ENCODE measurements around the gene ZNF746. TPM values are rescaled to one million over a fixed set of nuclear protein-coding genes. Genes with fewer than 3 reads are reported as not detected.

Gene ZNF746
- total RNA-seq, 1 experiment from 2014 or later = 17.1 TPM

DNA sequence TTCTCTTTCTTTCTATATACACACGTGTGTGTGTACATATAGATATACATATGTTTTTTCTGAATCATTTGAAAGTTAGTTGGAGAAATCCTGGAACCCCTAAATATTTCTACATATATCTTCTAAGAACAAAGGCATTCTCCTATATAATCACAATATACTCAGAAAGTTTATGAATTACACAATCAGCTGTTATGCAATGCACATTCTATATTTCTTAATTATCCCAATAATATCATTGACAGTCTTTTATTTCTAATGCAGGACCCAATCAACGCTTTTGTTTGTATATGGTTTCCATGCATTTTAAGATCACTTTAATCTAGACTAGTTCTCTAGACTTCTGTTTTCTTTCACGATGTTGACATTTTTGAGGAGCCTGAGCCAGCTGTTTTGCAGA is 27.7 kb upstream of the ZNF746 start (continued):
- TF ChIP-seq TEAD4 (CRISPR knock-in tag; IDR thresholded peaks at IDR 0.05) = no peak
- no peak for TF ChIP-seq FOXJ3 (CRISPR knock-in tag; IDR thresholded peaks at IDR 0.05; ENCODE audit: borderline replicate concordance)
- TF ChIP-seq, protein P1, sequence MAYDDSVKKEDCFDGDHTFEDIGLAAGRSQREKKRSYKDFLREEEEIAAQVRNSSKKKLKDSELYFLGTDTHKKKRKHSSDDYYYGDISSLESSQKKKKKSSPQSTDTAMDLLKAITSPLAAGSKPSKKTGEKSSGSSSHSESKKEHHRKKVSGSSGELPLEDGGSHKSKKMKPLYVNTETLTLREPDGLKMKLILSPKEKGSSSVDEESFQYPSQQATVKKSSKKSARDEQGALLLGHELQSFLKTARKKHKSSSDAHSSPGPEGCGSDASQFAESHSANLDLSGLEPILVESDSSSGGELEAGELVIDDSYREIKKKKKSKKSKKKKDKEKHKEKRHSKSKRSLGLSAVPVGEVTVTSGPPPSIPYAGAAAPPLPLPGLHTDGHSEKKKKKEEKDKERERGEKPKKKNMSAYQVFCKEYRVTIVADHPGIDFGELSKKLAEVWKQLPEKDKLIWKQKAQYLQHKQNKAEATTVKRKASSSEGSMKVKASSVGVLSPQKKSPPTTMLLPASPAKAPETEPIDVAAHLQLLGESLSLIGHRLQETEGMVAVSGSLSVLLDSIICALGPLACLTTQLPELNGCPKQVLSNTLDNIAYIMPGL (CRISPR knock-in tag; IDR thresholded peaks at IDR 0.05) = no peak
- TF ChIP-seq ZNF121 (CRISPR knock-in tag; IDR thresholded peaks at IDR 0.05) = no peak
- no peak for TF ChIP-seq ELF4 (CRISPR knock-in tag; IDR thresholded peaks at IDR 0.05; ENCODE audit: low read depth)
- no peak for TF ChIP-seq ATF1 (CRISPR knock-in tag; IDR thresholded peaks at IDR 0.05)
- TF ChIP-seq, protein P2, sequence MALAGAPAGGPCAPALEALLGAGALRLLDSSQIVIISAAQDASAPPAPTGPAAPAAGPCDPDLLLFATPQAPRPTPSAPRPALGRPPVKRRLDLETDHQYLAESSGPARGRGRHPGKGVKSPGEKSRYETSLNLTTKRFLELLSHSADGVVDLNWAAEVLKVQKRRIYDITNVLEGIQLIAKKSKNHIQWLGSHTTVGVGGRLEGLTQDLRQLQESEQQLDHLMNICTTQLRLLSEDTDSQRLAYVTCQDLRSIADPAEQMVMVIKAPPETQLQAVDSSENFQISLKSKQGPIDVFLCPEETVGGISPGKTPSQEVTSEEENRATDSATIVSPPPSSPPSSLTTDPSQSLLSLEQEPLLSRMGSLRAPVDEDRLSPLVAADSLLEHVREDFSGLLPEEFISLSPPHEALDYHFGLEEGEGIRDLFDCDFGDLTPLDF (CRISPR knock-in tag; IDR thresholded peaks at IDR 0.05) = no peak
- TF ChIP-seq, protein P3, sequence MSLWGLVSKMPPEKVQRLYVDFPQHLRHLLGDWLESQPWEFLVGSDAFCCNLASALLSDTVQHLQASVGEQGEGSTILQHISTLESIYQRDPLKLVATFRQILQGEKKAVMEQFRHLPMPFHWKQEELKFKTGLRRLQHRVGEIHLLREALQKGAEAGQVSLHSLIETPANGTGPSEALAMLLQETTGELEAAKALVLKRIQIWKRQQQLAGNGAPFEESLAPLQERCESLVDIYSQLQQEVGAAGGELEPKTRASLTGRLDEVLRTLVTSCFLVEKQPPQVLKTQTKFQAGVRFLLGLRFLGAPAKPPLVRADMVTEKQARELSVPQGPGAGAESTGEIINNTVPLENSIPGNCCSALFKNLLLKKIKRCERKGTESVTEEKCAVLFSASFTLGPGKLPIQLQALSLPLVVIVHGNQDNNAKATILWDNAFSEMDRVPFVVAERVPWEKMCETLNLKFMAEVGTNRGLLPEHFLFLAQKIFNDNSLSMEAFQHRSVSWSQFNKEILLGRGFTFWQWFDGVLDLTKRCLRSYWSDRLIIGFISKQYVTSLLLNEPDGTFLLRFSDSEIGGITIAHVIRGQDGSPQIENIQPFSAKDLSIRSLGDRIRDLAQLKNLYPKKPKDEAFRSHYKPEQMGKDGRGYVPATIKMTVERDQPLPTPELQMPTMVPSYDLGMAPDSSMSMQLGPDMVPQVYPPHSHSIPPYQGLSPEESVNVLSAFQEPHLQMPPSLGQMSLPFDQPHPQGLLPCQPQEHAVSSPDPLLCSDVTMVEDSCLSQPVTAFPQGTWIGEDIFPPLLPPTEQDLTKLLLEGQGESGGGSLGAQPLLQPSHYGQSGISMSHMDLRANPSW (CRISPR knock-in tag; conservative IDR thresholded peaks at IDR 0.05; ENCODE audit: low read depth) = no peak
- TF ChIP-seq NFATC4 (CRISPR knock-in tag; IDR thresholded peaks at IDR 0.05) = no peak
- TF ChIP-seq, protein P4, sequence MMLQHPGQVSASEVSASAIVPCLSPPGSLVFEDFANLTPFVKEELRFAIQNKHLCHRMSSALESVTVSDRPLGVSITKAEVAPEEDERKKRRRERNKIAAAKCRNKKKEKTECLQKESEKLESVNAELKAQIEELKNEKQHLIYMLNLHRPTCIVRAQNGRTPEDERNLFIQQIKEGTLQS (CRISPR knock-in tag; conservative IDR thresholded peaks at IDR 0.05) = no peak
- TF ChIP-seq, protein P5, sequence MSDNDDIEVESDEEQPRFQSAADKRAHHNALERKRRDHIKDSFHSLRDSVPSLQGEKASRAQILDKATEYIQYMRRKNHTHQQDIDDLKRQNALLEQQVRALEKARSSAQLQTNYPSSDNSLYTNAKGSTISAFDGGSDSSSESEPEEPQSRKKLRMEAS (CRISPR knock-in tag; IDR thresholded peaks at IDR 0.05) = no peak
- no peak for TF ChIP-seq GTF2I (CRISPR knock-in tag; conservative IDR thresholded peaks at IDR 0.05)
- TF ChIP-seq NR1H2 (CRISPR knock-in tag; IDR thresholded peaks at IDR 0.05) = no peak

DNA sequence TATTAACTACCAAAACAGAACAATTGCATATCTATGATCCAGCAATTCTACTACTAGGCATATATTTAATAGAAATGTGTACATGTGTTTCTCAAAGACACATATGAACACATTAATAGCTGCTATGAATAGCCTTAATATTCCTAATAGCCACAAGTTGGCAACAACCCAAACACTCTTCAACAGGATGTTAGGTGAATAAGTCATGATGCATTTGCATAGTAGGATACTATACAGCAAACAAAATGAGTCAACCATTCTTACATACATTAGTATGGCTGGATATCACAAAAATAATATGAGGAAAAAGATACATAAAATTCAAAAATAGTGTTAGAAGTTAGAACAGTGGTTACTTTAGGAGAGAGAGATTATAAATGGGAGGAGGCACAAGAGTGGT is 26.8 kb upstream of the ZNF746 start:
- no peak for DNase-seq (ENCODE audit: low spot score)
- CTCF ChIA-PET = no interaction called here
- Mint-ChIP-seq H3K27me3 (ENCODE audit: low read depth) (peaks cover 29% of the 10 kb centered on the region), H3K4me3 (no peak overlapping the region), H3K27ac (no peak overlapping the region), H3K9me3 (peaks cover 81% of the 10 kb centered on the region), H3K4me1 (no peaks in the 10 kb centered on the region), H3K36me3 (peaks cover 26% of the 10 kb centered on the region)
- ATAC-seq = no peak
- POLR2A ChIA-PET = no interaction called here
- TF ChIP-seq, protein P4 (CRISPR knock-in tag; conservative IDR thresholded peaks at IDR 0.05) = no peak
- no peak for TF ChIP-seq TEAD1 (CRISPR knock-in tag; IDR thresholded peaks at IDR 0.05)
- no peak for TF ChIP-seq ZNF121 (CRISPR knock-in tag; IDR thresholded peaks at IDR 0.05)
- TF ChIP-seq, protein P6, sequence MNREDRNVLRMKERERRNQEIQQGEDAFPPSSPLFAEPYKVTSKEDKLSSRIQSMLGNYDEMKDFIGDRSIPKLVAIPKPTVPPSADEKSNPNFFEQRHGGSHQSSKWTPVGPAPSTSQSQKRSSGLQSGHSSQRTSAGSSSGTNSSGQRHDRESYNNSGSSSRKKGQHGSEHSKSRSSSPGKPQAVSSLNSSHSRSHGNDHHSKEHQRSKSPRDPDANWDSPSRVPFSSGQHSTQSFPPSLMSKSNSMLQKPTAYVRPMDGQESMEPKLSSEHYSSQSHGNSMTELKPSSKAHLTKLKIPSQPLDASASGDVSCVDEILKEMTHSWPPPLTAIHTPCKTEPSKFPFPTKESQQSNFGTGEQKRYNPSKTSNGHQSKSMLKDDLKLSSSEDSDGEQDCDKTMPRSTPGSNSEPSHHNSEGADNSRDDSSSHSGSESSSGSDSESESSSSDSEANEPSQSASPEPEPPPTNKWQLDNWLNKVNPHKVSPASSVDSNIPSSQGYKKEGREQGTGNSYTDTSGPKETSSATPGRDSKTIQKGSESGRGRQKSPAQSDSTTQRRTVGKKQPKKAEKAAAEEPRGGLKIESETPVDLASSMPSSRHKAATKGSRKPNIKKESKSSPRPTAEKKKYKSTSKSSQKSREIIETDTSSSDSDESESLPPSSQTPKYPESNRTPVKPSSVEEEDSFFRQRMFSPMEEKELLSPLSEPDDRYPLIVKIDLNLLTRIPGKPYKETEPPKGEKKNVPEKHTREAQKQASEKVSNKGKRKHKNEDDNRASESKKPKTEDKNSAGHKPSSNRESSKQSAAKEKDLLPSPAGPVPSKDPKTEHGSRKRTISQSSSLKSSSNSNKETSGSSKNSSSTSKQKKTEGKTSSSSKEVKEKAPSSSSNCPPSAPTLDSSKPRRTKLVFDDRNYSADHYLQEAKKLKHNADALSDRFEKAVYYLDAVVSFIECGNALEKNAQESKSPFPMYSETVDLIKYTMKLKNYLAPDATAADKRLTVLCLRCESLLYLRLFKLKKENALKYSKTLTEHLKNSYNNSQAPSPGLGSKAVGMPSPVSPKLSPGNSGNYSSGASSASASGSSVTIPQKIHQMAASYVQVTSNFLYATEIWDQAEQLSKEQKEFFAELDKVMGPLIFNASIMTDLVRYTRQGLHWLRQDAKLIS (CRISPR knock-in tag; IDR thresholded peaks at IDR 0.05; ENCODE audit: borderline replicate concordance) = no peak
- TF ChIP-seq, protein P1 (CRISPR knock-in tag; IDR thresholded peaks at IDR 0.05) = no peak
- no peak for TF ChIP-seq OVOL2 (CRISPR knock-in tag; IDR thresholded peaks at IDR 0.05; ENCODE audit: borderline replicate concordance)
- TF ChIP-seq, protein P3 (CRISPR knock-in tag; conservative IDR thresholded peaks at IDR 0.05; ENCODE audit: low read depth) = no peak
- TF ChIP-seq ZNF232 (CRISPR knock-in tag; IDR thresholded peaks at IDR 0.05) = no peak
- TF ChIP-seq, protein P7, sequence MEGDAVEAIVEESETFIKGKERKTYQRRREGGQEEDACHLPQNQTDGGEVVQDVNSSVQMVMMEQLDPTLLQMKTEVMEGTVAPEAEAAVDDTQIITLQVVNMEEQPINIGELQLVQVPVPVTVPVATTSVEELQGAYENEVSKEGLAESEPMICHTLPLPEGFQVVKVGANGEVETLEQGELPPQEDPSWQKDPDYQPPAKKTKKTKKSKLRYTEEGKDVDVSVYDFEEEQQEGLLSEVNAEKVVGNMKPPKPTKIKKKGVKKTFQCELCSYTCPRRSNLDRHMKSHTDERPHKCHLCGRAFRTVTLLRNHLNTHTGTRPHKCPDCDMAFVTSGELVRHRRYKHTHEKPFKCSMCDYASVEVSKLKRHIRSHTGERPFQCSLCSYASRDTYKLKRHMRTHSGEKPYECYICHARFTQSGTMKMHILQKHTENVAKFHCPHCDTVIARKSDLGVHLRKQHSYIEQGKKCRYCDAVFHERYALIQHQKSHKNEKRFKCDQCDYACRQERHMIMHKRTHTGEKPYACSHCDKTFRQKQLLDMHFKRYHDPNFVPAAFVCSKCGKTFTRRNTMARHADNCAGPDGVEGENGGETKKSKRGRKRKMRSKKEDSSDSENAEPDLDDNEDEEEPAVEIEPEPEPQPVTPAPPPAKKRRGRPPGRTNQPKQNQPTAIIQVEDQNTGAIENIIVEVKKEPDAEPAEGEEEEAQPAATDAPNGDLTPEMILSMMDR (IDR thresholded peaks at IDR 0.05) = no peak
